Gastrocnemius medialis (tissue), 4 donors: ENCODE data around the gene CAMTA2.

ENCODE experiments used
- CTCF ChIP-seq, 5 experiments: fragments of 450-650 bp in 3 of 5; fragments of 200-600 bp in 2 of 5; sonication (generic) in 2 of 5; IDR thresholded peaks in 4 of 5; conservative IDR thresholded peaks in 1 of 5; 1 replicate in 4 of 5; 2 replicates in 1 of 5; pipeline ENCODE4 v1.5.1; 2016 to 2019; ENCODE audit warnings: antibody characterized with exemption in 5 of 5, mild to moderate bottlenecking in 3 of 5, moderate library complexity in 3 of 5
- POLR2A ChIP-seq, 2 donors: fragments of 450-650 bp; IDR thresholded peaks; one replicate each; pipeline ENCODE4 v1.6.1; 2017; ENCODE audit warnings: antibody characterized with exemption in 2 of 2, mild to moderate bottlenecking in 2 of 2, moderate library complexity in 2 of 2

GRCh38 chr17:4921320-4921719 lies 66.2 kb downstream of the CAMTA2 start:
- TF ChIP-seq CTCF (IDR thresholded peaks at IDR 0.05 in 4 of 5, conservative IDR thresholded peaks at IDR 0.05 in 1 of 5) (no peak), POLR2A (IDR thresholded peaks at IDR 0.05) (no peak)
